Activated CD4-positive, alpha-beta T cell treated with anti-CD3 and anti-CD28 coated beads, Interleukin-2, amount 50 U/mL, for 4 hours (primary cell): ENCODE data around the gene SUN5.
"Not testable (repeated sequence)": the region's sequence is repeated elsewhere in the genome, so short reads cannot be mapped to it uniquely, and the experiment has no call there.

Experiments
- DNase-seq, 2 experiments: peaks; one replicate each; pipeline ENCODE4 v3.0.0-alpha.2; 2020

Gene SUN5, protein sequence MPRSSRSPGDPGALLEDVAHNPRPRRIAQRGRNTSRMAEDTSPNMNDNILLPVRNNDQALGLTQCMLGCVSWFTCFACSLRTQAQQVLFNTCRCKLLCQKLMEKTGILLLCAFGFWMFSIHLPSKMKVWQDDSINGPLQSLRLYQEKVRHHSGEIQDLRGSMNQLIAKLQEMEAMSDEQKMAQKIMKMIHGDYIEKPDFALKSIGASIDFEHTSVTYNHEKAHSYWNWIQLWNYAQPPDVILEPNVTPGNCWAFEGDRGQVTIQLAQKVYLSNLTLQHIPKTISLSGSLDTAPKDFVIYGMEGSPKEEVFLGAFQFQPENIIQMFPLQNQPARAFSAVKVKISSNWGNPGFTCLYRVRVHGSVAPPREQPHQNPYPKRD

GRCh38 chr20:33004141-33004751 is at the start of gene SUN5:
Gene SUN5, minus strand, starts transcription at chr20:33004433. Its CDS starts 93 bp downstream, at chr20:33004340.
- no peak for DNase-seq

GRCh38 chr20:33053291-33054106 is 49.3 kb upstream of the SUN5 start, which contains the start of gene BPIFB3:
Gene BPIFB3, plus strand, starts transcription at chr20:33053903. Its CDS starts 1,533 bp downstream, at chr20:33055436.
- DNase-seq: no peak

- DNase-seq: no peak
Measured at GRCh38 chr20:33051333-33051732, 47.1 kb upstream of the SUN5 start.

DNA sequence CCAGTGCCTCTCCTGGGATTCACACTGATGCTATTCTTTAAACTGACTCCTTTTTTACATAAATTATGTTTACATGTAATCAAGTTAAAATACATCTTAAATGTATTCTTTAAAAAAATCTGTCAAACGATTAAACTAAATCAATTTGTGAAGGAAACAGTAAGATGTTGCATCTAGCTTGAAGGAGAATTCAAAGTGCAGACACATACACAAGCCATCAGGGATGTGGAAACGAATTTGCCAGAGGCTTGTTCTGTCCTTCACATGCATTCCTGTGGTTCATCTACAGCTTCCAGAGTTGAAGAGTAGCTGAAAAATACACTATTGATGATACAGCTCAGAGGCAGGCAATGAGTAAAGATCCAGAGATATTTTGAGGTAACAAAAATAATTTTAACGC is 42.2 kb upstream of the SUN5 start:
- DNase-seq: no peak

DNA sequence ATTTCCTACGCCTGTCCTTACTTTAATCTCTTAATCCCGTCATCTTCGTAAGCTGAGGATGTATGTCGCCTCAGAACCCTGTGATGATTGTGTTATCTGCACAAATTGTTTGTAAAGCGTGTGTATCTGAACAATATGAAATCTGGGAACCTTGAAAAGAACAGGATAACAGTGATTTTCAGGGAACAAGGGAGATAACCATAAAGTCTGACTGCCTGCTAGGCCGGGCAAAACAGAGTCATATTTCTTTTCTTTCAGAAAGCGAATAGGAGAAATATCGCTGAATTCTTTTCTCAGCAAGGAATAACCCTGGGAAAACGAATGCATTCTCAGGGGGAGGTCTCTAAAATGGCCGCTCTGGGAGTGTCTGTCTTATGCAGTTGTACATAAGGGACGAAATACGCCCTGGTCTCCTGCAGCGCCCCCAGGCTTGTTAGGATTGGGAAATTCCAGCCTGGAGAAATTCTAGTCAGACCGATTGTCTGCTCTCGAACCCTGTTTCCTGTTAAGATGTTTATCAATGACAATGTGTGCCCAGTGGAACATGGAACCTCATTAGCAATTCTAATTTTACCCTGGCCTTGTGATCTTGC is 41.0 kb upstream of the SUN5 start:
- DNase-seq: not testable (repeated sequence)

GRCh38 chr20:33043731-33044181 is 39.5 kb upstream of the SUN5 start:
- DNase-seq: no peak

- no peak for DNase-seq
Measured at GRCh38 chr20:33042983-33043730, 38.9 kb upstream of the SUN5 start.

DNA sequence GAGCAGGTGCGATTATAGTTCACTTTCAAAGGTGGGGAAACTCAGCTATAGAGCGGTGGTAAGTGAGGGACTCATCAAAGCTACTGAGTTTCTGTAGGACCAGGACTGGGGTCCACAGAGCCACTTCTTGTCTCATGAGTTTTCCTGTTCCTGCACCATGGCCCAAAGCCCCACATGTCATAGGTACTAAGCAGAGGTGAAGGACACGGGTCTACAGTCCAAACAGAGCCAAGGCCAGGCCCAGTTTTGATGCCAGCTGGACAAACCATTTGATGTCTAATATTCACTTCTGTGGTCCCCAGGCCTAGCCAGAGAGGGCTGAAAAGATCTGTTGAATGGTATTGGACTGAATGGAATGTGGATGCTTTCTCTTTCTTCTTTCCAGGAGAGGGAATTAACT is 38.2 kb upstream of the SUN5 start:
- no peak for DNase-seq

GRCh38 chr20:33038243-33038642 is 34.0 kb upstream of the SUN5 start:
- DNase-seq: no peak

DNA sequence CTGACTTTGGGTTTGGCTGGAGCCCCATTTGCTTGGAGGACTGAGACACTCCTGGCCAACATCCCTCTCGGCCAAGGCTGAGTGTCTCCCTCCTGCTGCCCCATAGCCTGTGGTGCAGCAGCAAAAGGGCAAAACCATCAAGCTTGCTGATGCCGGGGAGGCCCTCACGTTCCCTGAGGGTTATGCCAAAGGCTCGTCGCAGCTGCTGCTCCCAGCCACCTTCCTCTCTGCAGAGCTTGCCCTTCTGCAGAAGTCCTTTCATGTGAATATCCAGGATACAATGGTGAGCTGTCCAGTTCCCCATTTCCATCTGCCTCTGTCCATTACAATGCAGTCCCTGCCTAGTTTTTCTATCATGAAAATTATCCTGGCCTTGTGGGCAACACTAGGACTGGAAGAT is 33.2 kb upstream of the SUN5 start:
- no peak for DNase-seq

- DNase-seq: no peak
Measured at GRCh38 chr20:33034901-33035492, 30.8 kb upstream of the SUN5 start.

DNA sequence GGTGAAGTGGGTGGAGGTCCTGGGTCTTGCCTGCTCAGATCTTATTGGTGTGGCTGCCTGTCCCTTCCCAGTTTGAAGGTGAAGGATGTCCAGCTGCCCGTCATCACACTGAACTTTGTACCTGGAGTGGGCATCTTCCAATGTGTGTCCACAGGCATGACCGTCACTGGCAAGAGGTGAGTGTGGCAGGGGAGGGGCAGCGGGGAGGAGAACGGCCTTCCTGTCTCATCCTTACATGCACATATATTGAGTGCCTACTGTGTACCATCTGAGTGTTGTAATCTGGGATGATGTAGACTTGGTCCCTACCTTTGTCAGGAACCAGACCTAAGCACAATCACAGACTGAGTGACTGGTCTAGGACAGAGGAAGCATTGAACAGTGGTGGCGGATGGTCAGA is 29.9 kb upstream of the SUN5 start:
- DNase-seq: no peak

DNA sequence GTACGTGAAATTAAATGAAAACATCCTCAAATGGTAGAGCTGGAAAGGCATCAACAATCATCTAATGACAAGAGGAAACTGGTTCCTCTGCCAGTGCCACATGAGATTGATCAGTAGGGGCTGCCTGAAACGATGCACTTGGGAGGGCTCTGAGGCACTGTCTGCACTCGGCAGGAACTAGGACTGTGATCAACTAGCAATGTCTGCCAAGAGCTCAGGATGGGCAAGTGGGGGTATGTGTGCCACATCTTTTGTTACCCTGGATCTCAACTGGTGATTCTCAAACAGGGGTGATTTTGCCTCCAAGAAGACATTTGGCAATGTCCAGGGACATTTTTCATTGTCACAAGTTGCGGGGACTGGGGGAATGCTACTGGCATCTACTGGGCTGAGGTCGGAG is 29.1 kb upstream of the SUN5 start:
- no peak for DNase-seq

DNA sequence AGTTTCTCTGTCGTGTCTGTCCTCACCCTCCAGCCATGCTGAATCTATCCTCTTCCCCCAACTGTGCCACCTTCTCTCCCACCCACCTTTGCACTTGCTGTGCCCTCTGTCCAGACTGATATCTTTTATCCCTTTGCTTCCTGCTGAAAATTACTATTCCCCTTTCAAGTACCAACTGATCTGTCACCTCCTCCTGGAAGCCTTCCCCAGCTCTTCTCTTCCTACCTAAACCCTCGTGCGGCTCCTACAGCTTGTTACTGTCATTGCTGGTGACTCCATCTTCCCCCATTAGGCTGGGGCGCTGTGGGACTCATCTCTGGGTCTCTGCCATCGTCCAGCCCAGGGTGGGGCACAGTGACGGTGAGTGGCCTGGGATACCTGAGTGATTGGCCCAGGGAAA is 28.3 kb upstream of the SUN5 start:
- no peak for DNase-seq

GRCh38 chr20:33031531-33031930 is 27.3 kb upstream of the SUN5 start, which contains the start of gene BPIFB6:
Gene BPIFB6, plus strand, starts transcription at chr20:33031648. Its CDS starts 0 bp downstream, at chr20:33031648.
- DNase-seq: no peak

DNA sequence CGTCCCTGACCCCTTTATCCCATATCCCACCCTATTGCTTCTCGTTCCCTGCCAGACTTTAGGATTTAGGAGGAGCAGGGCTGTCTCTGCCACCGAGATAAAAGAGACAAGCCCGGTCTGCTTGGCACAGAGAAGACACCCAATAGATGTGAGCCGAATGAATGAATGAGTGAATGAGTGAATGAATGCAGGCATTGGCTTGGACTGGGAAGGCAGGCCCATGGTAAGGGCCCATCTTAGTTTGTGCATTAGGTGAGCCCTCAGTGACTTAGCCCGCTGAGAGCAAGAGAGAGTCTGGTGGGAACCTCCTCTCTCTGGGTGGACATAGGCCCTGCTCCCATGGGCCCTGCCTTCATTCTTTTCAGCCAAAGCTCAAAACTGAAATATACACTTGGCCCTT is 26.3 kb upstream of the SUN5 start:
- DNase-seq: no peak

DNA sequence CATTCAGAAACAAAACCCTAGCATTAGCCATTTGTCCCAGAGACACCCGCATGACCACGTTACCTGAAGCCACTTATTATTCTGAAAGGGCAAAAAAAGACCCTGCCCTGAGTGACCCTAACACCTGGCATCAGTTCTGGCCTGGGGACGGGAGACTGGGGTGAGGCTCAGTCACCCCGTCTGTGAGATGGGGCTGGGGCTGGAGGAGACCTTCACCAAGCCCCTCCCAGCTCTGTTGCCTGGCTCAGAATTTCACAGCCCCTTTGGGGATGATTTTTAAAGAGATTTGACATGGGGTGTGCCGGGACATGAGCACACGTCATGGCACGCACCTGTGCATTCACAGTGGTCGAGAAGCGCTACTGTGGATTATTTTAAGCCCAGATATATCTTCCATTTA is 25.8 kb upstream of the SUN5 start:
- DNase-seq: no peak

DNA sequence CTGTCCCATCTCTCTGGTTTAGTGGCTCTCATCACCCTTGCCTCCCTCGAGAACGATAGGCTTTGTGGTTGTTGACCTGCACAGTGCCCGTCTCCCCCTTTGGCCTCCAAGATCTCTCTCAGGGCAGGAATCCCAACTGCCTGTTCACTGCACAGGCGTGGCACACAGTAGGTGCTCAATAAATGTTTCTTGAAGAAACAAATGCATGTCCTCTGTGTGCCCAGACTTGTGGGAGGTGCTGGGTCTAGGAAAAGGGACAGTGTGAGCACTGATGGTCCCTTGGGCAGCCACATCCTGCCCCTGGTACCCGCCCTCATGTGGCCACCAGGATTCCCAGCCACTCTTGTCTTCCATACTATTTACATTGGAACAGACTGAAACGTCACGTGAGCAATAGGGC is 24.6 kb upstream of the SUN5 start:
- no peak for DNase-seq

DNA sequence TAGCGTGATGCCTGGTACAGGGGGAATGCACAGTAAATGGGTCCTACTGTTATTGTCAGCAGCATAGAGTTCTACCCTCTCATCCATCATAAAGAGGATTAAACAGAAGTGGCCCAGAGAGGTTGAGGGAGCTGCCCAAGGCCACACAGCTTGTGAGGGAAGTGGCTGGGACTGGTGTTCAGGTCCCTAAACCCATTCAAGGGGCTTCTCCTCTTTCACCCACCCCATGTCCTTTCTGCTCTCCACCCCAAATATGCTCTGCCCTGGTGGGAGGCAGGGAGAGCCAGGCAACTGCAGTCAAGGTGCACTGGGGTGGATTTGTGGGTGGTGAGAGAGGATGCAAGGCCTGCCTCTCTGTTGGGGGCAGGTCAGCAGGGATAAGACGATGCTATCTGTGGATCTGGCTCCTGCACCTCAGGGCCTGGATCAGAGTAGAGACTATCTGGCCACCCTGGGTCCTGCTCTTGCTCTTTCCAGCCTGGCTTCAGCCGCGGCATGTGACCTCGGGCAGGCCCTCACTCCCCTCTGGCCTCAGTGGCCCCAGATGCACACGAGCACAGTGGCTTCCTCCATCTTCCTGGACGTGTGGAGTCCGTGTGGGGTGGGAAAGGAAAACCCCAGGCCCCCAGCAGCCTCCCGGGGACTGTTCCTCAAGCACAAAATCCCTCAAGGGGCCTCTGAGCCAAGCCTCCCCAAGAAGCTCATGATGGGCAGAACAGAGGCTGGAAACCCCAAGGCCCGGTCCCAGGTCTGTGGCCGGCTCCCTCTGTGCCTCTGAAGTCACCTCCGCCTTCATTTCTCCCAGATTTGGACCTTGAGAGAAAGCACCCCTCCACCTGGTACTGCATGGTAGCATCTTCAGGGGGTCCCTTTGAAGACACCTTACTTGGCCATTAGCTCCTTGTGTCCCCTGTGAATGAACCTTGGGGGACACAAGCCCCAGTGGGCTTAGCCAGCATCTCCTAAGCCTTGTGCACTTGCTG is 23.8 kb upstream of the SUN5 start:
- DNase-seq: no peak
